Activated CD4-positive, alpha-beta memory T cell treated with anti-CD3 and anti-CD28 coated beads, Interleukin-2, amount 10 ng/mL, durations not matched to agents 7 days and 5 days (primary cell): ENCODE results near the gene LPCAT1. TPM values are rescaled to one million over a fixed set of nuclear protein-coding genes. Genes with fewer than 3 reads are reported as not detected.
A peak's percentile ranks its signal among the peaks of the same experiment; 100 is the strongest.

Experiments used
- CTCF ChIA-PET: fragments of 350-600 bp; sonication (Branson Sonifier 250); formaldehyde crosslinking; loops from one replicate; lab custom pipeline; 2021; ENCODE audit warnings: antibody characterized with exemption, inconsistent platforms; lab: Charles Lee
- POLR2A ChIA-PET: fragments of 350-600 bp; sonication (Branson Sonifier 250); formaldehyde crosslinking; loops from one replicate; lab custom pipeline; 2021; ENCODE audit warnings: antibody characterized with exemption; lab: Charles Lee
- DNase-seq: peaks from one replicate; pipeline ENCODE4 v3.0.0-alpha.2; 2020
- H3K27ac Mint-ChIP-seq: one replicate; pipeline ENCODE4 v1.8.0; 2021; ENCODE audit warnings: mild to moderate bottlenecking, mixed read lengths
- H3K27me3 Mint-ChIP-seq: one replicate; pipeline ENCODE4 v1.8.0; 2021; ENCODE audit warnings: mixed read lengths
- H3K36me3 Mint-ChIP-seq: one replicate; pipeline ENCODE4 v1.8.0; 2021; ENCODE audit warnings: low read depth, mixed read lengths
- H3K4me1 Mint-ChIP-seq: one replicate; pipeline ENCODE4 v1.8.0; 2021; ENCODE audit warnings: mixed read lengths
- H3K4me3 Mint-ChIP-seq: one replicate; pipeline ENCODE4 v1.8.0; 2021; ENCODE audit warnings: mild to moderate bottlenecking, mixed read lengths
- H3K9me3 Mint-ChIP-seq: one replicate; pipeline ENCODE4 v1.8.0; 2021; ENCODE audit warnings: mixed read lengths
- total RNA-seq, 2 experiments: library from RNA; stranded (reverse); gene quantifications; one replicate each; pipeline ENCODE4 v1.2.3, GENCODE V29; 2021

LPCAT1 gene
- total RNA-seq, 2 experiments from 2014 or later, result 68.7 to 71.4 TPM

DNA sequence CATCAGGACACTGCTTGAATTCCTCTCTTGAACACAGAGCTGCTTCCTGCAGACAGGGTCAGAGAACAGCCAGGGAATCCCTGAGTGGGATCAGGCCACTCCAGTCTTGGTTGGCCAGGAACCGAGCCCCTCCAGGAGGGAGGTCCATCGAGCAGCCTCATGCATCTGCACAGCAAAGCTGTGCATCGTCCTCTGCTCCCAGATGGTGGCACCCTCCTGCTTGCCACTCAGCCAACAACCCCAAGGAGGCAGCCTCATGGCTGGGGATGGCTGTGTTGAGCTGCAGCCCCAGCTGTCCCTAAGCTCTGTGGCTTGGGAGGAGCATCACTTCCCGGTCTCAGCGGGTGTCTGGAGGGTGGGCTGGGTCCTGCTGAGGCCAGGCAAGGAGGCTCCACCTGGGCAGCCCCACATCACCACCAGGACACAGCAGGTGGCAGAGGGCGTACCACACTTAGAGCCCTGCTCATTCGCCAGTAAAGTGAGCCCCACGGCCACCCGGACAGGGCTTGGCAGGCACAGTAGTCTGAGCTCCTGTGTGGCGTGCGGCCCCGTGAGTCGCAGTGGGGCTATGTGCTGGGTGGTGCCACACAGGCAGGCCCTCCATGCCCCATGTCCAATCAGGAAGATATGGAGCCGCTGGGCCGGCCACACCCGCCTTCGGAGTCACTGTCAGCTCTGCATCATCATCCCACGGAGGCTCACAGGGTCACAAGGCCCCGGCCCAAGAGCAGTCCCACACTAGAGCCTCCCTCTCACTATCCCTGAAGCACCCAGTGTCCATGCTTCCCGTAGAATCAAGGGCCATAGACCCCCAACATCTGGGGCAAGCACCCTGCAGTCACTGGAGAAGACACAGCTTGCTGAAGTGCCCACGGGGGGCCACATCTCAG is 11.9 kb downstream of the LPCAT1 start:
- DNase-seq, result peak; percentile 15
- peaks cover 7% of the 10 kb centered on the region for H3K36me3 Mint-ChIP-seq
- H3K27me3 Mint-ChIP-seq, result no peaks in the 10 kb centered on the region
- no peak overlapping the region for H3K27ac Mint-ChIP-seq
- no peaks in the 10 kb centered on the region for H3K9me3 Mint-ChIP-seq
- POLR2A ChIA-PET, result no interaction called here
- CTCF ChIA-PET, result interaction anchor here (0.9 to 1.1 kb wide), 2 partner anchors 9 to 132 kb away, joined by 3 read pairs; no protein-coding TSS in a partner anchor
- H3K4me3 Mint-ChIP-seq, result no peak overlapping the region
- H3K4me1 Mint-ChIP-seq, result peaks cover 12% of the 10 kb centered on the region

- H3K4me1 Mint-ChIP-seq, result peaks cover 5% of the 10 kb centered on the region
- H3K9me3 Mint-ChIP-seq, result no peaks in the 10 kb centered on the region
- POLR2A ChIA-PET, result no interaction called here
- no peaks in the 10 kb centered on the region for H3K27me3 Mint-ChIP-seq
- peak; percentile 8 for DNase-seq
- CTCF ChIA-PET, result no interaction called here
- peaks cover 5% of the 10 kb centered on the region for H3K36me3 Mint-ChIP-seq
- H3K4me3 Mint-ChIP-seq, result no peak overlapping the region
- no peak overlapping the region for H3K27ac Mint-ChIP-seq
Measured at GRCh38 chr5:1511048-1511447, 12.7 kb downstream of the LPCAT1 start.

DNA sequence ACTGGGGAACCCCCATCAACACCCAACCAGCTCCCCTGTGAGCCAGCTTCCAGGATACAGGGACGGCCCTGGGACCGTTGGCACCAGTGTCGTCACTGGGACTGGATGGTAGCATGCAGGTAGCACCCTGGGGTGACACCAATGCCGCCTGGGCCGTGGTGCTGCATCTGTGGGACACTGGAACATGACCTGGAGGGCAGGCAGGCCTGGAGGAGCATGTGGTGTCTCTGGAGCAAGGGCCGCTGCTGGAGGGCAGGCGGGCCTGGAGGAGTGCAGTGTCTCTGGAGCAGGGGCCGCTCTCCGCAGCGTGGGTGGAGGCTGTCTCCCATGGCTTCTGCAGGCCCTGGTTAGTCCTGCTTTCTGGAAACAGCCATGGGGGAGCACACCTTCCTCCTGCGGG is 13.1 kb downstream of the LPCAT1 start:
- no peaks in the 10 kb centered on the region for H3K27me3 Mint-ChIP-seq
- H3K27ac Mint-ChIP-seq, result no peak overlapping the region
- no peak overlapping the region for H3K4me3 Mint-ChIP-seq
- H3K36me3 Mint-ChIP-seq, result peaks cover 5% of the 10 kb centered on the region
- ChIA-PET CTCF (no interaction called here), POLR2A (no interaction called here)
- peak; percentile 13 for DNase-seq
- no peaks in the 10 kb centered on the region for H3K9me3 Mint-ChIP-seq
- H3K4me1 Mint-ChIP-seq, result peaks cover under 1% of the 10 kb centered on the region

GRCh38 chr5:1510151-1510561 is 13.6 kb downstream of the LPCAT1 start:
- H3K36me3 Mint-ChIP-seq, result peaks cover 5% of the 10 kb centered on the region
- no peaks in the 10 kb centered on the region for H3K27me3 Mint-ChIP-seq
- DNase-seq, result no peak
- no peaks in the 10 kb centered on the region for H3K4me1 Mint-ChIP-seq
- no peak overlapping the region for H3K4me3 Mint-ChIP-seq
- no peak overlapping the region for H3K27ac Mint-ChIP-seq
- ChIA-PET POLR2A (no interaction called here), CTCF (no interaction called here)
- H3K9me3 Mint-ChIP-seq, result no peaks in the 10 kb centered on the region

DNA sequence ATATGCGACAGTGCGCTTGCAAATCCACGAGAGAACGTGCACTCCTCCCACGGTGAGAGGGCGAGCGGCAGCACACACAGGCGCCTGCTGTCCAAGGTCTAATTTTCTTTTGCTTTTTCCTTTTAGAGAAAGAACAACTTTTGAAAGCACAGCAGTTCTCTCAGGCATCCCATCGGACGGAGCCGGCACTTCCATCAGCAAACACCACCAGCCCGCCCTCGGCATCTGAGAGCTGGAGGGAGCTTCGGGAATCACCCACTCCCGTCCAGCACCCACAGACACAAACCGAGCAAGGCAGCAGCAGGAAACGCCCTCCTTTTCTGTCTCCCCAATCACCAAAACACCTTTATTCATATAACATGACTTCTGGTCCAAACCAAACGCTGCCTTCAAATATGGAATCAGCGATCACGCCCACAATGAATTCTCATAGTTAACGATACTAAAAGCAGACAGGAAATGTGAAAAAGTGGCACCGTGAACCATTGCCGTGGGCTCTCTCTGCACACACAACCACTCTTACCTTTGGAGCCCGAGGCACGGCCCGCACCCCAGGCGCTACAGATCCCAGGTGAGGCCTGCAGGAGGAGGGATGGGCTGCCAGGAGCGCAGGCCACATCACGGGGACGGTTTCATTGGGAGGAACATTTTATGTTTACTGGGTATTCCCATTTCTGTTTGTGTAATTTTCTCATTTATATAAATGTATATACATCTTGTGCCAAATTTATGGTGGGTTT is 14.2 kb downstream of the LPCAT1 start:
- Mint-ChIP-seq H3K4me3 (no peak overlapping the region), H3K4me1 (no peaks in the 10 kb centered on the region), H3K27me3 (no peaks in the 10 kb centered on the region), H3K9me3 (no peaks in the 10 kb centered on the region), H3K27ac (no peak overlapping the region), H3K36me3 (peaks cover 5% of the 10 kb centered on the region)
- DNase-seq, result no peak
- CTCF ChIA-PET, result no interaction called here
- POLR2A ChIA-PET, result no interaction called here

DNA sequence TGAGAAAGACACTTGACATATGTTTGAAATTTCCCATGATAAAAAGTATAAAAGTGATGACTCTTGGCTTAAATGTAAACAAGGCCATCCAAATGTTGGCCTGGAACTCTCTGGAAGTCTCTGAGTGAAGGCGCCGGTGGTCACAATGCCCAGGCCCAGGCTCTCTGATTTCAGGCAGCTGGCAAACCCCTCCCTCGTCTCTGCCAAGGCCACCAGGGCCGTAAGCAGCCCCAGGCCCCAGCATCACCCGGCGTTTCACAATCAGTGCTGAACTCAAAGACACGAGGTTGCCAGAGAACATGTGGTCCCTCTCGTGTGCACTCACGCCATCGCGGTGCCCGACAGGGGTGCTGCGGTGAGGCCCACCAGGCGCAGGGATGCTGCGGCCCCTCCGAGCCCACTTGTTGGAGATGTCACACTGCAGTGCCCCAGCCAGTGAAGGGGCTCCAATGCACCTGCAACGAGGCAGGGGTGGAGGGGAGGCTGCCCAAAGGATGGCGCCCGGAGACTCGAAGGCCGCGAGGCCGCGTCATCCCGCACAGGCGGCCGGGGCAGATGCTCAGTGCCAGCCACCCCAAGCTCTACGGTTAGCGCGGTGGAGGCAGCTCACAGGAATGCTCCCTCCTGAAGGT is 15.0 kb downstream of the LPCAT1 start:
- CTCF ChIA-PET, result no interaction called here
- Mint-ChIP-seq H3K4me1 (peaks cover 4% of the 10 kb centered on the region), H3K4me3 (no peak overlapping the region), H3K27ac (no peak overlapping the region), H3K36me3 (peaks cover 5% of the 10 kb centered on the region), H3K9me3 (no peaks in the 10 kb centered on the region), H3K27me3 (no peaks in the 10 kb centered on the region)
- DNase-seq, result no peak
- POLR2A ChIA-PET, result no interaction called here

DNA sequence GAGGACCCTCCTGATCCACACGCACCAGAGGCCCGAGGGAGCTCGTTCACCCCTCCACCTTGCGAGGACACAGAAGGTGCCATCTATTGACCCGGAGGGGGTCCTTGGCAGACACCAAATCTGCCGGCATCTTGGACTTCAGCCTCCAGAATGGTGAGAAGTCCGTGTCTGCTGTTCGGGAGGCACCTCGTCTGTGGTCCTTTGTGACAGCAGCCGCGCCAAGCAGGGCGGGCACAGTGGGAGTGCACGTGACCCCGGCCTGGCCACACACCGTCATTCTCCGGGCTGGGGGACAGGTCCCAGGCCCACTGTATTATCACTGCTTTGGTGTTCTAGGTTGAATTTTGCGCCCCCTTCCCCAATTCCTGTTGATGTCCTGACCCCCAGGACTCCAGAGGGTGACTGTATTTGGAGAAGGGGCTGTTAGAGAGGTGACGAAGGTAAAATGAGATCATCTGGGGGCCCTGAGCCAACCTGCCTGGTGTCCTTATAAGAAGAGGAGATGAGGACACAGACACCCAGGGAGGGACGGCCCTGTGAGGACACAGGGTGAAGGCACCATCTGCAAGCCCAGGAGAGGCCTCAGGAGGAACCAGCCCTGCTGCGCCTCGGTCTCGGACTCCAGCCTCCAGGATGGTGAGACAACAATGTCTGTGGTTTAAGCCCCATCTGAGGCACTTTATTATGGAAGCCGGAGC is 15.7 kb downstream of the LPCAT1 start:
- Mint-ChIP-seq H3K36me3 (peaks cover 7% of the 10 kb centered on the region), H3K27ac (no peak overlapping the region), H3K4me1 (peaks cover 11% of the 10 kb centered on the region), H3K4me3 (no peak overlapping the region), H3K27me3 (no peaks in the 10 kb centered on the region), H3K9me3 (no peaks in the 10 kb centered on the region)
- POLR2A ChIA-PET, result interaction anchor here (0.8 kb wide), 1 partner anchor 38 kb away, joined by 3 read pairs; no protein-coding TSS in a partner anchor
- no peak for DNase-seq
- CTCF ChIA-PET, result no interaction called here

DNA sequence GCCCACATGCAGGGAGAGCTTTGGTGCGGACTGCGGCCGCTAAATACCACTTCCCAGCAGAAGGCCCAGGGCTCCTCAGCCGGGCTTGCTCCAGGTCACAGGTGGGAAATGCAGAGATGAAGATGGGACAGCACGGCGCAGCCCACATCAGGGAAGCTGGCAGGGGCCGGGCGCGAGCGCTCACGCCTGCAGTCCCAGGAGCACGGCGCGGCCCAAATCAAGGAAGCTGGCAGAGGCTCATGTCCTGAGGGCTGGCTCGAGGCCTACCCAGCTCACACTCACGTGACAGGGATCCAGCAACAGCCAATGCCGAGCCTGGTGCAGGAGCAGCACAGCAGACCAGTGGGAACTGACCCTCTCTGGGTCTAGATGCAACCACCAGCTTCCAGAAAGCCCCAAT is 16.3 kb downstream of the LPCAT1 start:
- Mint-ChIP-seq H3K4me1 (peaks cover 15% of the 10 kb centered on the region), H3K36me3 (peaks cover 11% of the 10 kb centered on the region), H3K4me3 (no peak overlapping the region), H3K27ac (no peak overlapping the region), H3K9me3 (no peaks in the 10 kb centered on the region), H3K27me3 (no peaks in the 10 kb centered on the region)
- DNase-seq, result no peak
- ChIA-PET POLR2A (interaction anchor here (0.8 kb wide), 1 partner anchor 39 kb away, joined by 3 read pairs; no protein-coding TSS in a partner anchor), CTCF (no interaction called here)

DNA sequence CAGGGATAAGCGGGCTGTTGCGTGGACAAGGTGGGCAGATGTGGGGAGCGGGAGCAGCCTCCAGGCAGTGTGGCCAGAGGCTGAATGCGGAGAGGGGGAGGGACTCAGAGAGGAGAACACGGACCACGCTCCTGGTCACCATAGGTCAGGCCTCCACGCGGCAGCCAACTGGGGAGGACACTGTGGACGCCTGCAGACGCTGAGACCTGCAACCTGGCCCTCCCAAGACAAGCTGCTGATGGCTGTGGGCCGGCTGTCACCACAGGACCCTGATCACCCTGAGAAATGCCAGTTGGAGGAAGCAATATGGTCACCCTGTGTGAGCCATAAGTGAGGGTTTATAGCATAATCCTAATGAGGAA is 16.8 kb downstream of the LPCAT1 start:
- Mint-ChIP-seq H3K27me3 (no peaks in the 10 kb centered on the region), H3K9me3 (no peaks in the 10 kb centered on the region), H3K36me3 (peaks cover 11% of the 10 kb centered on the region), H3K27ac (no peak overlapping the region), H3K4me3 (no peak overlapping the region), H3K4me1 (peaks cover 17% of the 10 kb centered on the region)
- POLR2A ChIA-PET, result interaction anchor here (0.8 kb wide), 1 partner anchor 39 kb away, joined by 3 read pairs; no protein-coding TSS in a partner anchor
- DNase-seq, result no peak
- CTCF ChIA-PET, result no interaction called here

- H3K36me3 Mint-ChIP-seq, result peaks cover 9% of the 10 kb centered on the region
- ChIA-PET POLR2A (no interaction called here), CTCF (no interaction called here)
- no peak for DNase-seq
- H3K4me1 Mint-ChIP-seq, result peaks cover 17% of the 10 kb centered on the region
- no peak overlapping the region for H3K4me3 Mint-ChIP-seq
- H3K9me3 Mint-ChIP-seq, result no peaks in the 10 kb centered on the region
- no peak overlapping the region for H3K27ac Mint-ChIP-seq
- no peaks in the 10 kb centered on the region for H3K27me3 Mint-ChIP-seq
Measured at GRCh38 chr5:1506242-1507013, 17.3 kb downstream of the LPCAT1 start.

DNA sequence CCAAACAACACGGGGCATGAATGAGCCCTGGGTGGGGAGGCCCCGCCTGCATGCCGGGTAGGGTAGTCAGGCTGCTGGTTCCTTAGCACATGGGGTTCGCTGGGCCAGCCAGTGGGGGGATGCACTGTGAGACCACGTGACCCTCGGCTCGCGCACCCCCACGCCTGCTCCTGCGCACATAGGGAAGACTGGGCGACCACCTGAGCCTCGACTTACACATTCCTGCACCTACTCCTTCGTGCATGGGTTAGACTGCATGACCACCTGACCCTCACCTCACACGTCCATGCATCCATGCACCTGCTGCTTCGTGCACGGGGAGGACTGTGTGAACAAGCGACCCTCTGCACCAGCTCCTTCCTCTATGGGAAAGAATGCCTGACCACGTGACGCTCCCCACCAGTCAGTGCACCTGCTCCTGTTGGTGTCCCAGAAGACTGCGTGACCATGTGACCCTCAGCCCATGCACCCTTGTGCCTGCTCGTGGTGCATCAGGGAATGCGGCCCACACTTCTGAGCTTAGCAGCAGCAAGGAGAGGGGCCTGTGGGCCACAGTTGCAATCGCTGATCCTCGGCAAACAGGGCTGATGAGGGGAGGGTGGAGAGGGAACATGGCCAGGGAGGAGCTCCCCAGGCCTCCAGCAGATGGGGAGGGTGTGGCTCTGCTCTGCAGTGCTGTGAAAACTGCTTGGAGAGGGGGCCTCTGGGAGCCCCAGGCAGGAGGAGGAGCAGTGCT is 18.1 kb downstream of the LPCAT1 start:
- peaks cover 8% of the 10 kb centered on the region for H3K36me3 Mint-ChIP-seq
- peaks cover 17% of the 10 kb centered on the region for H3K4me1 Mint-ChIP-seq
- H3K4me3 Mint-ChIP-seq, result no peak overlapping the region
- H3K27ac Mint-ChIP-seq, result no peak overlapping the region
- POLR2A ChIA-PET, result interaction anchor here (0.7 kb wide), 1 partner anchor 16 kb away, joined by 3 read pairs; no protein-coding TSS in a partner anchor
- CTCF ChIA-PET, result no interaction called here
- DNase-seq, result no peak
- H3K9me3 Mint-ChIP-seq, result no peaks in the 10 kb centered on the region
- no peaks in the 10 kb centered on the region for H3K27me3 Mint-ChIP-seq
